Vagina (tissue), 2 donors: Measurements from ENCODE around the gene KRT6A.

Experiments used
- CTCF ChIP-seq, 3 experiments: fragments of 450-650 bp in 2 of 3; fragments of 200-600 bp in 1 of 3; sonication (generic) in 1 of 3; IDR thresholded peaks; one replicate each; pipeline ENCODE4 v1.5.1; 2017 to 2019; ENCODE audit warnings: antibody characterized with exemption in 3 of 3, mild to moderate bottlenecking in 2 of 3, moderate library complexity in 2 of 3
- POLR2A ChIP-seq, 2 donors: fragments of 450-650 bp; IDR thresholded peaks; one replicate each; pipeline ENCODE4 v1.6.1; 2017; ENCODE audit warnings: antibody characterized with exemption in 2 of 2, mild to moderate bottlenecking in 2 of 2, moderate library complexity in 2 of 2
- POLR2AphosphoS5 ChIP-seq, 2 donors: sonication (generic); formaldehyde crosslinking; IDR thresholded peaks; one replicate each; pipeline ENCODE4 v1.9.0; 2017; ENCODE audit warnings: antibody characterized with exemption in 2 of 2, mild to moderate bottlenecking in 2 of 2, low read depth in 1 of 2; ENCODE audit not compliant: insufficient read depth in 1 of 2

GRCh38 chr12:52532636-52533035, 39.6 kb upstream of the KRT6A start:
- no peak for TF ChIP-seq CTCF (IDR thresholded peaks at IDR 0.05)
- no peak for TF ChIP-seq POLR2AphosphoS5 (IDR thresholded peaks at IDR 0.05; ENCODE audit: insufficient read depth in 1 of 2, low read depth in 1 of 2)
- no peak for TF ChIP-seq POLR2A (IDR thresholded peaks at IDR 0.05)
